ENCODE measurements around the gene FGFBP2. TPM values are rescaled to one million over a fixed set of nuclear protein-coding genes. Genes with fewer than 3 reads are reported as not detected.

The FGFBP2 gene
- total and polyA plus RNA-seq, 7 donors, result 1.8 to 17.1 (median 3.9) TPM

DNA sequence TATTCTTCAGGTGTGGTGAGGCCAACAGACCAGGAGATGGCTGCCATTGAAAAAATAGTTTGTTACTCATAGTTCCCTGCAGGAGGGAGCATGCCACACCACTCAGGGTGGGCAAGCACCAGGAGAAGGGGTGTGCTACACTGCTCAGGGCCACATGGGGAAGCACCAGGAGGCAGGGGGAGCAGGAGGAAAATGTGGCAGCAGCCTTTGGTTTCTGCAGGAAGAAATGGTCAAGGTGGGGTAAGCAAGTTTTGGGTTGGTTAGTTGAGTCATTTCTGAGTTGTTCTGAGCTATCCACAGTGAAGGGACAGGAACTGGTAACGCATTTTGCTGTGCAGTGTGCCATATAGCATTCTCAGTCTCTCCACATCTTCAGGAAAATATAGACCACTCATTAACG is 48.2 kb downstream of the FGFBP2 start:
- H3K27me3 ChIP-seq, result no peaks in the 10 kb centered on the region
- DNase-seq, result no peak
- H3K9me3 ChIP-seq, result no peaks in the 10 kb centered on the region
- whole genome bisulfite sequencing, 2 donors, result 84 to 93% methylated on average over 2 of the region's 2 CpGs
- H3K4me1 ChIP-seq, result peaks cover 0 to 11% (median 0%) of the 10 kb centered on the region in 4 donors
- TF ChIP-seq POLR2A (IDR thresholded peaks at IDR 0.05), result no peak
- TF ChIP-seq EP300 (IDR thresholded peaks at IDR 0.05), result no peak
- TF ChIP-seq CTCF (IDR thresholded peaks at IDR 0.05), result no peak
- TF ChIP-seq POLR2AphosphoS5 (IDR thresholded peaks at IDR 0.05), result no peak
- no peaks in the 10 kb centered on the region for H3K36me3 ChIP-seq
- intact Hi-C loops (cut with DNase I), result no loop called here
- H3K4me3 ChIP-seq, result no peak overlapping the region
- H3K27ac ChIP-seq, result no peak overlapping the region

DNA sequence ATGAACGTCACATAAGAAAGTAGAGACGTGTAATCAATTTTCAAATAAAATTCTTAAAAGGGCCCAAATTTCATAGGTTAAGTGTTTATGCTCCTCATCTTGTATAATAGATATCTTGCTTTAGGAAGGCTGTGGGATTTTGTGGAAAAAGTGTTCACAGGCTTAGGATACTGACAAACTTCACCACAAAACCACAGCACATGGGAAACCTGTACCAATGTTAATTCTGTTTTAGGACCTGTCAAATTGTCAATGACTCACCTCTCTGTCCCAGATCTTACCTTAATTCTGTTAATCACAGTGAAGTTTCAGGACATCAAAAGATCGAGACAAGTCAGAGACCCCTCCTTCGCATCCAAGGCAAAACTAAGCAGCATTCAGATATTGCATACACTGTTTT is 48.7 kb downstream of the FGFBP2 start:
- DNase-seq, result no peak
- Histone ChIP-seq H3K4me1 (peaks cover 0 to 11% (median 0%) of the 10 kb centered on the region in 4 donors), H3K27me3 (no peaks in the 10 kb centered on the region), H3K4me3 (no peak overlapping the region), H3K36me3 (no peaks in the 10 kb centered on the region), H3K9me3 (no peaks in the 10 kb centered on the region), H3K27ac (no peak overlapping the region)
- WGBS, 2 donors, result 95% methylated on average over 4 of the region's 4 CpGs
- no peak for TF ChIP-seq EP300 (IDR thresholded peaks at IDR 0.05)
- TF ChIP-seq POLR2AphosphoS5 (IDR thresholded peaks at IDR 0.05), result no peak
- TF ChIP-seq CTCF (IDR thresholded peaks at IDR 0.05), result no peak
- TF ChIP-seq POLR2A (IDR thresholded peaks at IDR 0.05), result no peak
- intact Hi-C loops (cut with DNase I), result no loop called here

DNA sequence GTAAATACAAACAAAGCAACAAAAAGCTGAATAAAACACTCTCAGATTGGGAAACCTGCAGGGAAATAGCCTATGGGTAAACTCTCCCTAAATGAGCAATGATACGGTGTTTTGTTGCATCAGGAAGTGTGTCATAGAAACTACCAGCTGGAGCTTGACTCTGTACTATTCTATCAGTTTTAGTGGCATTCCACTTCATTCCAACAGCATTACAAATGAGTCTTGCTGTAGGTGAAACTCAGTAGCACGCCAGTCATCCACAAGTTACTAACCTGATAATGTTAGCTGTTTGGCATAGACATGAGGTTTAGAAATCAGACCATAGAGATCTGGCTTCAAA is 49.4 kb downstream of the FGFBP2 start:
- Histone ChIP-seq H3K4me1 (peaks cover 0 to 11% (median 0%) of the 10 kb centered on the region in 4 donors), H3K27ac (no peak overlapping the region), H3K36me3 (no peaks in the 10 kb centered on the region), H3K4me3 (no peak overlapping the region), H3K9me3 (no peaks in the 10 kb centered on the region), H3K27me3 (no peaks in the 10 kb centered on the region)
- DNase-seq, result no peak
- intact Hi-C loops (cut with DNase I), result no loop called here
- no peak for TF ChIP-seq CTCF (IDR thresholded peaks at IDR 0.05)
- TF ChIP-seq EP300 (IDR thresholded peaks at IDR 0.05), result no peak
- no peak for TF ChIP-seq POLR2AphosphoS5 (IDR thresholded peaks at IDR 0.05)
- TF ChIP-seq POLR2A (IDR thresholded peaks at IDR 0.05), result no peak
- 35 to 65% methylated on average over 2 of the region's 2 CpGs for WGBS, 2 donors

DNA sequence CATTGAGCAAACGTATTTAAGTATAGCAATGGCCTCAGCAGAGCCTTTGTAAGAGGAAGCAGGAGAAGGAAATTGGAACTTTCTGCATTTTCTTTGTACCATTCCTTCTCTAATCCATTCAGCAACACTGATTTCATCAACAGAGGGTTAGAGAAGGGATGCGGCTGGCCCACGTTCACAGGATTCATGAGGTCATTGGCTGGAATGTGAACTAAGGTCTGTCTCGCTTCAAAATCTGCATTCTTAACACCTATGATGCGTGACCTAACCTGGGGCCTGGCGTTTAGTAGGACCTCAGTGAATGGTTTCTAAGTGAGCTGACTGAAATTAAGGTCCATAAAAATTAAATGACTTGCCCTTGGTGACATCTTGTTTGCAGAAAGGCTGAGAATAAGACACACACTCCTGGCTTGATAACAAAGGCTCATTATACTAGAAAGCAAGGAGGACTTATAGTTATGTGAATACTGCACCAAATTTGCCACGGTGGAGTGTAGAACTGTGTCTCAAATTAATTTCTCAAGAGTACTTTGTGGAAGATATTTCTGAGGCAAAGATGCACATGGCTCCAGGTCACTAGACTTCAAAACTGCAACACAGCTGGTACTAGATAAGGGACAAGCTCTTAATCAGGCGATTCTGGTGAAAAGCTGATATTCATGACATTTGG is 49.9 kb downstream of the FGFBP2 start:
- H3K27me3 ChIP-seq, result no peaks in the 10 kb centered on the region
- no peaks in the 10 kb centered on the region for H3K9me3 ChIP-seq
- 61 to 76% methylated on average over 8 of the region's 8 CpGs for WGBS, 2 donors
- no peak for DNase-seq
- no peak overlapping the region for H3K4me3 ChIP-seq
- TF ChIP-seq POLR2AphosphoS5 (IDR thresholded peaks at IDR 0.05), result no peak
- TF ChIP-seq CTCF (IDR thresholded peaks at IDR 0.05), result no peak
- no peak for TF ChIP-seq EP300 (IDR thresholded peaks at IDR 0.05)
- no peak for TF ChIP-seq POLR2A (IDR thresholded peaks at IDR 0.05)
- H3K4me1 ChIP-seq, result peaks cover 0 to 11% (median 0%) of the 10 kb centered on the region in 4 donors
- no peaks in the 10 kb centered on the region for H3K36me3 ChIP-seq
- intact Hi-C loops (cut with DNase I), result no loop called here
- H3K27ac ChIP-seq, result no peak overlapping the region

GRCh38 chr4:15912236-15912635 is 50.7 kb downstream of the FGFBP2 start:
- H3K27ac ChIP-seq, result no peak overlapping the region
- TF ChIP-seq POLR2AphosphoS5 (IDR thresholded peaks at IDR 0.05), result no peak
- no peak for TF ChIP-seq CTCF (IDR thresholded peaks at IDR 0.05)
- TF ChIP-seq POLR2A (IDR thresholded peaks at IDR 0.05), result no peak
- TF ChIP-seq EP300 (IDR thresholded peaks at IDR 0.05), result no peak
- H3K36me3 ChIP-seq, result no peaks in the 10 kb centered on the region
- DNase-seq, result no peak
- H3K4me1 ChIP-seq, result peaks cover 0 to 19% (median 0%) of the 10 kb centered on the region in 4 donors
- H3K9me3 ChIP-seq, result no peaks in the 10 kb centered on the region
- no peaks in the 10 kb centered on the region for H3K27me3 ChIP-seq
- WGBS, 2 donors, result 72 to 73% methylated on average over 7 of the region's 7 CpGs
- no peak overlapping the region for H3K4me3 ChIP-seq
- intact Hi-C loops (cut with DNase I), result no loop called here
